HFFc6 (cell line): Measurements from ENCODE around the gene TNK1. TPM values are rescaled to one million over a fixed set of nuclear protein-coding genes. Genes with fewer than 3 reads are reported as not detected.

ENCODE experiments used
- DNase-seq: peaks from one replicate; pipeline ENCODE4 v3.0.0-alpha.2; 2018
- H3K27ac Mint-ChIP-seq: 2 replicates; pipeline ENCODE4 v1.8.0; 2020; ENCODE audit warnings: mild to moderate bottlenecking, mixed read lengths
- H3K27me3 Mint-ChIP-seq: 2 replicates; pipeline ENCODE4 v1.8.0; 2021; ENCODE audit warnings: mild to moderate bottlenecking, moderate library complexity, mixed read lengths; ENCODE audit not compliant: insufficient read depth
- H3K36me3 Mint-ChIP-seq: 2 replicates; pipeline ENCODE4 v1.8.0; 2021; ENCODE audit warnings: low read depth, mixed read lengths
- H3K4me1 Mint-ChIP-seq: 2 replicates; pipeline ENCODE4 v1.8.0; 2020; ENCODE audit warnings: low read depth, mixed read lengths
- H3K4me3 Mint-ChIP-seq: 2 replicates; pipeline ENCODE4 v1.8.0; 2020; ENCODE audit warnings: mild to moderate bottlenecking, moderate library complexity, mixed read lengths
- H3K9me3 Mint-ChIP-seq: 2 replicates; pipeline ENCODE4 v1.8.0; 2020; ENCODE audit warnings: mild to moderate bottlenecking, mixed read lengths
- CTCF ChIP-seq: fragments of 200-600 bp; sonication (generic); IDR thresholded peaks from 2 replicates; pipeline ENCODE4 v1.5.0; 2021; ENCODE audit warnings: antibody characterized with exemption, mild to moderate bottlenecking
- total RNA-seq, 6 experiments: library from RNA; stranded (reverse); fragmentation: NEBNext Ultra II Directional; extraction: Animal tissue kit (Norgen Biotek cat#: 25700); gene quantifications; 2 replicates in 1 of 6; 3 replicates in 5 of 6; pipeline ENCODE4 v1.2.3, GENCODE V29; 2021

Gene TNK1
- total RNA-seq, 6 experiments from 2014 or later = 0.20 to 0.41 (median 0.26) TPM

GRCh38 chr17:7426203-7426863, 45.4 kb downstream of the TNK1 start:
- Mint-ChIP-seq H3K27me3 (peaks cover 1% of the 10 kb centered on the region), H3K4me3 (no peak overlapping the region)

GRCh38 chr17:7426896-7427489, 46.1 kb downstream of the TNK1 start:
- DNase-seq = no peak
- H3K9me3 Mint-ChIP-seq = no peaks in the 10 kb centered on the region
- peaks cover 1% of the 10 kb centered on the region for H3K27me3 Mint-ChIP-seq
- no peak overlapping the region for H3K4me3 Mint-ChIP-seq
- H3K4me1 Mint-ChIP-seq = peaks cover 6% of the 10 kb centered on the region; the same call in 1 of the 2 replicates
- H3K27ac Mint-ChIP-seq = no peak overlapping the region
- no peaks in the 10 kb centered on the region for H3K36me3 Mint-ChIP-seq
- no peak for TF ChIP-seq CTCF

More at GRCh38 chr17:7426203-7426863, 45.4 kb downstream of the TNK1 start:
- H3K9me3 Mint-ChIP-seq = no peaks in the 10 kb centered on the region
- peaks cover 3% of the 10 kb centered on the region; the same call in 1 of the 2 replicates for H3K4me1 Mint-ChIP-seq
- no peak for TF ChIP-seq CTCF
- H3K36me3 Mint-ChIP-seq = no peaks in the 10 kb centered on the region
- DNase-seq = no peak
- no peak overlapping the region for H3K27ac Mint-ChIP-seq

- no peak for TF ChIP-seq CTCF
- no peak overlapping the region for H3K27ac Mint-ChIP-seq
- no peaks in the 10 kb centered on the region for H3K36me3 Mint-ChIP-seq
- H3K9me3 Mint-ChIP-seq = no peaks in the 10 kb centered on the region
- no peaks in the 10 kb centered on the region; the same call in none of the 2 replicates for H3K27me3 Mint-ChIP-seq
- DNase-seq = no peak
- H3K4me1 Mint-ChIP-seq = peaks cover 6% of the 10 kb centered on the region; the same call in 1 of the 2 replicates
- H3K4me3 Mint-ChIP-seq = no peak overlapping the region
These were observed 46.7 kb downstream of the TNK1 start for GRCh38 chr17:7427549-7427948.

- no peaks in the 10 kb centered on the region; the same call in none of the 2 replicates for H3K27me3 Mint-ChIP-seq
- H3K36me3 Mint-ChIP-seq = no peaks in the 10 kb centered on the region
- peaks cover 6% of the 10 kb centered on the region; the same call in 1 of the 2 replicates for H3K4me1 Mint-ChIP-seq
- no peaks in the 10 kb centered on the region for H3K9me3 Mint-ChIP-seq
- no peak for DNase-seq
- no peak for TF ChIP-seq CTCF
- H3K27ac Mint-ChIP-seq = no peak within 1 kb of the TSS
- no peak within 1 kb of the TSS for H3K4me3 Mint-ChIP-seq
These were observed 47.7 kb downstream of the TNK1 start, which contains the start of gene SPEM3 for GRCh38 chr17:7428557-7428956. TSS of gene SPEM3 (plus strand) at chr17:7428857. CDS start at chr17:7428903, 46 bp downstream.

- H3K36me3 Mint-ChIP-seq = no peaks in the 10 kb centered on the region
- H3K4me3 Mint-ChIP-seq = no peak overlapping the region
- no peak overlapping the region for H3K27ac Mint-ChIP-seq
- no peaks in the 10 kb centered on the region; the same call in none of the 2 replicates for H3K27me3 Mint-ChIP-seq
- no peak for TF ChIP-seq CTCF
- DNase-seq = no peak
- H3K4me1 Mint-ChIP-seq = peaks cover 6% of the 10 kb centered on the region; the same call in 1 of the 2 replicates
- no peaks in the 10 kb centered on the region for H3K9me3 Mint-ChIP-seq
These were observed 48.8 kb downstream of the TNK1 start for GRCh38 chr17:7429722-7430121.
